HG03135 (cell line): ENCODE data around the gene WDR33.
"Not testable (repeated sequence)": the region's sequence is repeated elsewhere in the genome, so short reads cannot be mapped to it uniquely, and the experiment has no call there.

Experiments used
- ATAC-seq: cut with Tn5 transposase; IDR thresholded peaks from one replicate; pipeline ENCODE4 v1.9.1; 2021; ENCODE audit warnings: mild to moderate bottlenecking, moderate library complexity; ENCODE audit not compliant: unreplicated experiment

The WDR33 gene

GRCh38 chr2:127810619-127811396 is at the start of gene WDR33:
Gene WDR33, minus strand, starts transcription at chr2:127811171. Its CDS starts 40,190 bp downstream, at chr2:127770981.
- ATAC-seq = peak; percentile 97

GRCh38 chr2:127860130-127860529 is 49.2 kb upstream of the WDR33 start:
- ATAC-seq = no peak

- ATAC-seq = no peak
Measured at GRCh38 chr2:127859712-127860085, 48.7 kb upstream of the WDR33 start.

GRCh38 chr2:127857265-127857808 is 46.4 kb upstream of the WDR33 start:
- ATAC-seq = peak; percentile 13

GRCh38 chr2:127853671-127854070 is 42.7 kb upstream of the WDR33 start:
- ATAC-seq = no peak

- no peak for ATAC-seq
Measured at GRCh38 chr2:127852388-127852787, 41.4 kb upstream of the WDR33 start.

GRCh38 chr2:127847931-127848330 is 37.0 kb upstream of the WDR33 start:
- no peak for ATAC-seq

GRCh38 chr2:127844973-127845372 is 34.0 kb upstream of the WDR33 start:
- ATAC-seq = no peak

GRCh38 chr2:127843677-127844076 is 32.7 kb upstream of the WDR33 start:
- ATAC-seq = no peak

GRCh38 chr2:127841466-127842178 is 30.7 kb upstream of the WDR33 start:
- no peak for ATAC-seq

GRCh38 chr2:127840893-127841292 is 29.9 kb upstream of the WDR33 start:
- ATAC-seq = no peak

- ATAC-seq = no peak
Measured at GRCh38 chr2:127834951-127835350, 24.0 kb upstream of the WDR33 start.

GRCh38 chr2:127829845-127830246 is 18.9 kb upstream of the WDR33 start:
- ATAC-seq = peak; percentile 97

GRCh38 chr2:127826708-127827107 is 15.7 kb upstream of the WDR33 start:
- ATAC-seq = not testable (repeated sequence)

GRCh38 chr2:127826047-127826446 is 15.1 kb upstream of the WDR33 start:
- ATAC-seq = no peak

- no peak for ATAC-seq
Measured at GRCh38 chr2:127820080-127820668, 9.2 kb upstream of the WDR33 start.

GRCh38 chr2:127818794-127819425 is 7.9 kb upstream of the WDR33 start:
- ATAC-seq = no peak

- no peak for ATAC-seq
Measured at GRCh38 chr2:127818241-127818640, 7.3 kb upstream of the WDR33 start.

GRCh38 chr2:127814677-127815076 is 3.7 kb upstream of the WDR33 start:
- ATAC-seq = no peak

- ATAC-seq = not testable (repeated sequence)
Measured at GRCh38 chr2:127812441-127812840, 1.5 kb upstream of the WDR33 start.
